HepG2 (cell line): ENCODE measurements around the gene MZF1. TPM values are rescaled to one million over a fixed set of nuclear protein-coding genes. Genes with fewer than 3 reads are reported as not detected.

ENCODE experiments used
- CBFB ChIP-seq: sonication (generic); formaldehyde crosslinking; IDR thresholded peaks from 2 replicates; pipeline ENCODE4 v1.4.0; 2020; ENCODE audit warnings: missing genetic modification reagents
- CEBPG ChIP-seq: IDR thresholded peaks from 2 replicates; pipeline ENCODE4 v1.6.1; 2016
- GATAD2A ChIP-seq: IDR thresholded peaks from 2 replicates; pipeline ENCODE4 v1.6.1; 2016
- HNF4A ChIP-seq: sonication (generic); formaldehyde crosslinking; IDR thresholded peaks from 2 replicates; pipeline ENCODE4 v1.4.0; 2020; ENCODE audit warnings: missing genetic modification reagents
- JDP2 ChIP-seq: sonication (generic); formaldehyde crosslinking; IDR thresholded peaks from 2 replicates; pipeline ENCODE4 v1.8.1; 2022; ENCODE audit warnings: missing genetic modification reagents, borderline replicate concordance
- KDM4B ChIP-seq: sonication (generic); formaldehyde crosslinking; IDR thresholded peaks from 2 replicates; pipeline ENCODE4 v1.4.0; 2020; ENCODE audit warnings: missing genetic modification reagents
- KLF9 ChIP-seq: IDR thresholded peaks from 2 replicates; pipeline ENCODE4 v1.6.1; 2016; ENCODE audit warnings: low read depth
- MAX ChIP-seq: IDR thresholded peaks from 2 replicates; pipeline ENCODE4 v1.6.1; 2012; ENCODE audit warnings: inconsistent platforms
- MEIS2 ChIP-seq: sonication (generic); formaldehyde crosslinking; IDR thresholded peaks from 2 replicates; pipeline ENCODE4 v1.9.0; 2021; ENCODE audit warnings: mild to moderate bottlenecking, missing genetic modification reagents
- MTF1 ChIP-seq: sonication (generic); formaldehyde crosslinking; IDR thresholded peaks from 2 replicates; pipeline ENCODE4 v1.5.0; 2020; ENCODE audit warnings: missing genetic modification reagents
- MXD3 ChIP-seq: IDR thresholded peaks from 2 replicates; pipeline ENCODE4 v1.6.1; 2016; ENCODE audit warnings: mild to moderate bottlenecking, missing biosample characterization, missing genetic modification reagents
- NFIC ChIP-seq: IDR thresholded peaks from 2 replicates; pipeline ENCODE4 v1.6.1; 2012; ENCODE audit warnings: mild to moderate bottlenecking, low read length, inconsistent platforms
- PATZ1 ChIP-seq: sonication (generic); formaldehyde crosslinking; IDR thresholded peaks from 2 replicates; pipeline ENCODE4 v1.4.0; 2020; ENCODE audit warnings: missing genetic modification reagents
- SMARCE1 ChIP-seq: fragments of 450-650 bp; IDR thresholded peaks from 2 replicates; pipeline ENCODE4 v1.6.1; 2017; ENCODE audit warnings: borderline replicate concordance
- ZNF253 ChIP-seq: sonication (generic); formaldehyde crosslinking; IDR thresholded peaks from 2 replicates; pipeline ENCODE4 v1.8.0; 2022; ENCODE audit warnings: mild to moderate bottlenecking, missing genetic modification reagents, borderline replicate concordance
- ZNF260 ChIP-seq: sonication (generic); formaldehyde crosslinking; IDR thresholded peaks from 2 replicates; pipeline ENCODE4 v1.4.0; 2020; ENCODE audit warnings: missing genetic modification reagents, low read depth, mild to moderate bottlenecking, borderline replicate concordance
- ZNF33A ChIP-seq: sonication (generic); formaldehyde crosslinking; IDR thresholded peaks from 2 replicates; pipeline ENCODE4 v1.5.1; 2020; ENCODE audit warnings: missing genetic modification reagents, mild to moderate bottlenecking, moderate library complexity, borderline replicate concordance
- ZNF431 ChIP-seq: sonication (generic); formaldehyde crosslinking; IDR thresholded peaks from 2 replicates; pipeline ENCODE4 v1.9.0; 2022; ENCODE audit warnings: missing genetic modification reagents, low read depth, mild to moderate bottlenecking, borderline replicate concordance
- ZNF510 ChIP-seq: sonication (generic); formaldehyde crosslinking; IDR thresholded peaks from 2 replicates; pipeline ENCODE4 v1.4.0; 2020; ENCODE audit warnings: low read depth, mild to moderate bottlenecking, missing genetic modification reagents
- ZNF646 ChIP-seq: sonication (generic); formaldehyde crosslinking; IDR thresholded peaks from 2 replicates; pipeline ENCODE4 v1.9.0; 2021; ENCODE audit warnings: mild to moderate bottlenecking, missing genetic modification reagents
- ZNF703 ChIP-seq: sonication (generic); formaldehyde crosslinking; IDR thresholded peaks from 2 replicates; pipeline ENCODE4 v1.5.1; 2020; ENCODE audit warnings: missing genetic modification reagents, mild to moderate bottlenecking, moderate library complexity, borderline replicate concordance
- polyA plus RNA-seq, 8 experiments: library from polyadenylated mRNA; depleted of rRNA in 3 of 8; stranded (reverse) in 7 of 8; unstranded in 1 of 8; fragments of >200 nt; fragmentation: Illumina TruSeq in 4 of 8; extraction: Trizol in 4 of 8; gene quantifications; 2 replicates each; pipeline versions ENCODE4 v1.2.1 to v1.2.3, GENCODE V29; 2011 to 2016; ENCODE audit warnings: low read depth in 4 of 8, missing spikeins in 1 of 8, mixed read lengths in 1 of 8; ENCODE audit not compliant: insufficient read depth in 1 of 8
- total RNA-seq, 5 experiments: library from RNA; depleted of rRNA; stranded (reverse); fragments of >200 nt; fragmentation: Illumina TruSeq; extraction: Trizol; gene quantifications; 2 replicates each; pipeline ENCODE4 v1.2.3, GENCODE V29; 2016; ENCODE audit warnings: low read depth in 1 of 5

MZF1 gene
- total and polyA plus RNA-seq, 2 of the 13 experiments (the other 11 are each of a cell fraction or from before 2014, with no cell fraction given): 3.1 to 8.1 TPM

DNA sequence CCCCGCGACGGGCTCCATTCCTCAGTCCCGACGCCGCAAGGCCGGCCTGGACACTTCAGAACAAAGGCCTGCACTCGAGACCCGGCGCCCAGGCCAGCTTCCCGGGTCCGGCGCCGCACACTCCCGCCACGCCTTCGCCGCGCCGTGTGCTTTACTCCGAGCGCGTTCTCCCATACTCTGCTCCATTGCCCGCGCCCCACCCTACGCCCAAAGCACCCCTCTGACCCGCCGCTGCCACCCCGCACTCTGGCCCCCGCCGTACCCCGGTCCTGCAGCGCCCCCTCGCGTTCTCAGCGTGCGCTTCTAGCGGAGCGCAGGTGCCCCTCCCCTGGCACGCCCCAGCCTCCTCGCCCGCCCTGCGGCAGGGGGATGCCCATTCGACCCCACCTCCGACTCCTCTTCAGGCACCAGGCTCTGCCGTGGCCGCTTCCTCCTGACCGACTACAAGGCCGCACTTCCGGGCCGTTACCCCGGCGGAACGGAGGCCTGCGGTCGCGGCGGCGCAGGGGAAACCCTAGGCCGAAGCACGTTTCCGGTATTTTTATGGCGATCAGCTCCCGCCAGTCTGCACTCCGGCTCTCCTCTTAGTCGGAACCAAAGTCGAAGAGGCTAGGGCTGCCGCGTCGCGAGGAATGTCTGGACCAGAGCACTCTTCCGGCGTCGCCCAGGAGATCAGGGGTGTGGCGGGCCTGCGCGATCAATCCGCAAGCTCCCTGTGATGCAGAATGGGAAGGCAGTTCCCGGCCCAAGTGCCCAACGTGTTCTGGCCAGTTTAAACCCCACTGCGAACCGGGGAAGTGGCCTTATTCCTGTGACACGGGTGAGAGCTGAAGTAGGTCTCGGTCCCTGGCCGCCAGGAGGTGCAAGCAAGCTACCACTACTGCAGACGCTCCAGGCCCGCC, 53.5 kb downstream of the MZF1 start, which contains the start of gene ZBTB45 (continued):
- TF ChIP-seq NFIC (no peak; the same call in 1 of the 2 replicates), SMARCE1 (no peak), PATZ1 (peak; percentile 76), ZNF260 (CRISPR knock-in tag) (no peak), GATAD2A (peak; percentile 81), MEIS2 (peak; percentile 70), ZNF646 (CRISPR knock-in tag) (0 out of 2 replicates have a peak, but pooled peaks have one; percentile 11), MAX (peak; percentile 84; the same call in 1 of the 2 replicates), ZNF33A (CRISPR knock-in tag) (peak; percentile 97), HNF4A (CRISPR knock-in tag) (peak; percentile 34), JDP2 (CRISPR knock-in tag) (peak; percentile 26; the same call in 1 of the 2 replicates), KDM4B (CRISPR knock-in tag) (peak; percentile 91; the same call in 1 of the 2 replicates), ZNF253 (no peak; the same call in 1 of the 2 replicates), MTF1 (CRISPR knock-in tag) (peak; percentile 77; the same call in 1 of the 2 replicates), CEBPG (CRISPR knock-in tag) (peak; percentile 65), KLF9 (CRISPR knock-in tag) (0 out of 2 replicates have a peak, but pooled peaks have one; percentile 63), CBFB (CRISPR knock-in tag) (peak; percentile 98), ZNF431 (CRISPR knock-in tag) (peak; percentile 77), MXD3 (CRISPR knock-in tag) (peak; percentile 79), ZNF510 (CRISPR knock-in tag) (peak; percentile 93), ZNF703 (peak; percentile 95)
